A549 treated with AZD2906 at 1 μM for 4 hours (cell line): ENCODE results near the gene PKM. TPM values are rescaled to one million over a fixed set of nuclear protein-coding genes. Genes with fewer than 3 reads are reported as not detected.

Source experiments
- total RNA-seq: library from RNA; stranded (reverse); fragments of 200-300 nt; extraction: Qiagen RNA extraction; gene quantifications from 5 replicates; pipeline ENCODE4 v1.2.3, GENCODE V29; 2022

The PKM gene
- total RNA-seq, result 3,039 to 3,227 TPM (median 3,125 TPM) in 5 replicates

GRCh38 chr15:72231066-72231832 lies at the start of gene PKM:
Gene PKM, minus strand, starts transcription at chr15:72231190. Its CDS starts 12,093 bp downstream, at chr15:72219097.

GRCh38 chr15:72272213-72272996 lies 41.4 kb upstream of the PKM start, which contains the start of gene PARP6:
Gene PARP6, minus strand, starts transcription at chr15:72272554. Its CDS starts 5,077 bp downstream, at chr15:72267477.

GRCh38 chr15:72197460-72198355 lies 33.3 kb downstream of the PKM start, which contains the start of gene GRAMD2A:
Gene GRAMD2A, minus strand, starts transcription at chr15:72197787.

Other genes starting within 250 kb of the PKM start
- gene MYO9A, start 113.0 kb downstream of the PKM start, total RNA-seq, result 8.8 to 14.2 TPM (median 10.5 TPM) in 5 replicates
- 1.3 to 2.3 TPM (median 2.3 TPM) in 5 replicates for gene SENP8, start 112.8 kb downstream of the PKM start, total RNA-seq
- 0.09 to 0.26 TPM (median 0.17 TPM) in 5 replicates for gene GRAMD2A, start 33.4 kb downstream of the PKM start, total RNA-seq
- gene PARP6, start 41.4 kb upstream of the PKM start, total RNA-seq, result 44.5 to 63.4 TPM (median 61.9 TPM) in 5 replicates
- gene CELF6, start 89.0 kb upstream of the PKM start, total RNA-seq, result 0.14 to 0.23 TPM (median 0.16 TPM) in 5 replicates
- 138 to 159 TPM (median 151 TPM) in 5 replicates for gene HEXA, start 144.8 kb upstream of the PKM start, total RNA-seq
- gene TMEM202, start 167.1 kb upstream of the PKM start, total RNA-seq, result not detected in 5 replicates
- gene ARIH1, start 243.1 kb upstream of the PKM start, total RNA-seq, result 50.6 to 75.2 TPM (median 68.6 TPM) in 5 replicates